Activated naive CD8-positive, alpha-beta T cell treated with anti-CD3 and anti-CD28 coated beads for 36 hours (primary cell): ENCODE measurements around the gene TMEM176A. TPM values are rescaled to one million over a fixed set of nuclear protein-coding genes. Genes with fewer than 3 reads are reported as not detected.
"Not testable (repeated sequence)": the region's sequence is repeated elsewhere in the genome, so short reads cannot be mapped to it uniquely, and the experiment has no call there.

Experiments used
- DNase-seq: peaks from one replicate; pipeline ENCODE4 v3.0.0; 2021
- H3K27ac Mint-ChIP-seq: one replicate; pipeline ENCODE4 v1.8.0; 2022; ENCODE audit warnings: mild to moderate bottlenecking, moderate library complexity, mixed read lengths
- H3K27me3 Mint-ChIP-seq: one replicate; pipeline ENCODE4 v1.8.0; 2022; ENCODE audit warnings: mild to moderate bottlenecking, mixed read lengths
- H3K36me3 Mint-ChIP-seq: one replicate; pipeline ENCODE4 v1.8.0; 2021; ENCODE audit warnings: mild to moderate bottlenecking, mixed read lengths
- H3K4me1 Mint-ChIP-seq: one replicate; pipeline ENCODE4 v1.8.0; 2021; ENCODE audit warnings: mixed read lengths
- H3K4me3 Mint-ChIP-seq: one replicate; pipeline ENCODE4 v1.8.0; 2022; ENCODE audit warnings: mild to moderate bottlenecking, moderate library complexity, mixed read lengths
- H3K9me3 Mint-ChIP-seq: one replicate; pipeline ENCODE4 v1.8.0; 2022; ENCODE audit warnings: mixed read lengths
- total RNA-seq, 2 experiments: library from RNA; stranded (reverse); gene quantifications; one replicate each; pipeline ENCODE4 v1.2.3, GENCODE V29; 2021

TMEM176A gene, protein sequence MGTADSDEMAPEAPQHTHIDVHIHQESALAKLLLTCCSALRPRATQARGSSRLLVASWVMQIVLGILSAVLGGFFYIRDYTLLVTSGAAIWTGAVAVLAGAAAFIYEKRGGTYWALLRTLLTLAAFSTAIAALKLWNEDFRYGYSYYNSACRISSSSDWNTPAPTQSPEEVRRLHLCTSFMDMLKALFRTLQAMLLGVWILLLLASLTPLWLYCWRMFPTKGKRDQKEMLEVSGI
- not detected for total RNA-seq

GRCh38 chr7:150800581-150801241 lies at the start of gene TMEM176A:
TMEM176A (plus strand) TSS chr7:150800769; CDS start chr7:150801551, 782 bp downstream.
- H3K27ac Mint-ChIP-seq = no peak within 1 kb of the TSS
- H3K36me3 Mint-ChIP-seq = no peaks in the 10 kb centered on the region
- DNase-seq = peak; percentile 4
- H3K27me3 Mint-ChIP-seq = peaks cover 59% of the 10 kb centered on the region
- peaks cover 1% of the 10 kb centered on the region for H3K4me1 Mint-ChIP-seq
- peak within 1 kb of the TSS; percentile 38 for H3K4me3 Mint-ChIP-seq
- no peaks in the 10 kb centered on the region for H3K9me3 Mint-ChIP-seq

- peaks cover 7% of the 10 kb centered on the region for H3K9me3 Mint-ChIP-seq
- peaks cover 10% of the 10 kb centered on the region for H3K36me3 Mint-ChIP-seq
- H3K27ac Mint-ChIP-seq = peak overlapping the region; percentile 77
- no peaks in the 10 kb centered on the region for H3K27me3 Mint-ChIP-seq
- no peak for DNase-seq
- H3K4me3 Mint-ChIP-seq = no peak overlapping the region
- H3K4me1 Mint-ChIP-seq = peaks cover 90% of the 10 kb centered on the region
Observed at GRCh38 chr7:150751702-150752101, 48.9 kb upstream of the TMEM176A start.

DNA sequence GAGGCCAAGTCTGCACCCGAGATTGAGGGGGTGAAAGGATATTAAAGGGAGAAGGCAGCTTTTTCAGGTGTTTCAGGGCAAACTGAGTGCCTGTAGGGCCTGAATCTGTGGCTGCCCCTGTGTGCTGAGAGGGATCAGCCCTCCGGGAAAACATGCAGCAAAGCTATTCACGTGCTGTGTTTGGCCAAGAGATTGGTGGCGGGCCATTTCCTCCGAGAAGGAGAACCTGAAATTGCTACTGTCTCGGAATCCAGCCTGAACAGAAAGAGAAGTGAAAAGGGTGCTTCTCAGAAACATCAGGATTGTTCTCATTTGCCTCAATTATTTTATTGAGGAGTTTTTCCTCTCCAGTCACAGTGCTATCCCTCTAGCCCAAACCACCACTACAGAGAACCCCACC lies 47.3 kb upstream of the TMEM176A start:
- no peaks in the 10 kb centered on the region for H3K36me3 Mint-ChIP-seq
- DNase-seq = no peak
- H3K4me1 Mint-ChIP-seq = peaks cover 84% of the 10 kb centered on the region
- H3K4me3 Mint-ChIP-seq = no peak overlapping the region
- H3K27me3 Mint-ChIP-seq = no peaks in the 10 kb centered on the region
- H3K27ac Mint-ChIP-seq = peak overlapping the region; percentile 98
- peaks cover 6% of the 10 kb centered on the region for H3K9me3 Mint-ChIP-seq

DNA sequence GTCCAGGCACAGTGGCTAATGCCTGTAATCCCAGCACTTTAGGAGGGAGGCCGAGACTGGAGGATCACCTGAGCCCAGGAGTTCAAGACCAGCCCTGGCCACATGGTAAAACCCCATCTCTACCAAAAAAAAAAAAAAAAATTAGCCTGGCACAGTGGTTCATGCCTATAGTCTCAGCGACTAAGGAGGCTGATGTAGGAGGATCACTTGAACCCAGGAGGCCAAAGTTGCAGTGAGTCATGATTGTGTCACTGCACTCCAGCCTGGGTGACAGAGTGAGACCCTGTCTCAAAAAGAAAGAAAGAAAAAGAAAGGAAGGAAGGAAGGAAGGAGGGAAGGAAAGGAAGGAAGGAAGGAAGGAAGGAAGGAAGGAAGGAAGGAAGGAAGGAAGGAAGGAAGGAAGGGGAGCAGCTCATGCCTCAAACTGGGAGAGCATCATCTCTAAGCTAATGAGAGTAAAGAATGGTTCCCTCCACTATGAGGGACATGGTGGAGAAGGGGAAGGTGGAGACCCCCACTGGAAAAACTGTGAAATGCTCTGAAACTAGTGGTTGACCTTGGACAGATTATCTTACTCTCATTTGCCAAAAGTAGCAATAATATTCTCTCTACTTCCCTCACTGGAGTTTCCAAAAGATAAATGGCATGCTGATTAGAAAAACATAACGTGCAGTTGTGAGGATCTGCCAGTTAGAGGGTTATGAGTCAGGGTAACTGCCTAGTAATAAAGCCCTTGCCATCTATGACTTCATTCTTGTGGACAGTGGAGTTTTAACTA lies 46.6 kb upstream of the TMEM176A start:
- no peak for DNase-seq
- H3K27me3 Mint-ChIP-seq = no peaks in the 10 kb centered on the region
- no peaks in the 10 kb centered on the region for H3K36me3 Mint-ChIP-seq
- H3K4me1 Mint-ChIP-seq = peaks cover 76% of the 10 kb centered on the region
- peak overlapping the region; percentile 51 for H3K4me3 Mint-ChIP-seq
- peak overlapping the region; percentile 98 for H3K27ac Mint-ChIP-seq
- H3K9me3 Mint-ChIP-seq = peaks cover 6% of the 10 kb centered on the region

GRCh38 chr7:150754951-150755350 lies 45.6 kb upstream of the TMEM176A start:
- peaks cover 67% of the 10 kb centered on the region for H3K4me1 Mint-ChIP-seq
- H3K27ac Mint-ChIP-seq = peak overlapping the region; percentile 97
- no peaks in the 10 kb centered on the region for H3K36me3 Mint-ChIP-seq
- H3K4me3 Mint-ChIP-seq = peak overlapping the region; percentile 73
- H3K9me3 Mint-ChIP-seq = peaks cover 6% of the 10 kb centered on the region
- DNase-seq = no peak
- H3K27me3 Mint-ChIP-seq = no peaks in the 10 kb centered on the region

GRCh38 chr7:150755473-150756099 lies 45.0 kb upstream of the TMEM176A start:
- H3K36me3 Mint-ChIP-seq = no peaks in the 10 kb centered on the region
- H3K4me3 Mint-ChIP-seq = peak overlapping the region; percentile 73
- peaks cover 3% of the 10 kb centered on the region for H3K9me3 Mint-ChIP-seq
- H3K27ac Mint-ChIP-seq = peak overlapping the region; percentile 97
- peak; percentile 71 for DNase-seq
- no peaks in the 10 kb centered on the region for H3K27me3 Mint-ChIP-seq
- peaks cover 62% of the 10 kb centered on the region for H3K4me1 Mint-ChIP-seq

- H3K36me3 Mint-ChIP-seq = peaks cover under 1% of the 10 kb centered on the region
- DNase-seq = no peak
- peak overlapping the region; percentile 73 for H3K4me3 Mint-ChIP-seq
- peaks cover 59% of the 10 kb centered on the region for H3K4me1 Mint-ChIP-seq
- H3K27me3 Mint-ChIP-seq = no peaks in the 10 kb centered on the region
- peaks cover 2% of the 10 kb centered on the region for H3K9me3 Mint-ChIP-seq
- peak overlapping the region; percentile 97 for H3K27ac Mint-ChIP-seq
Observed at GRCh38 chr7:150756166-150756565, 44.4 kb upstream of the TMEM176A start.

DNA sequence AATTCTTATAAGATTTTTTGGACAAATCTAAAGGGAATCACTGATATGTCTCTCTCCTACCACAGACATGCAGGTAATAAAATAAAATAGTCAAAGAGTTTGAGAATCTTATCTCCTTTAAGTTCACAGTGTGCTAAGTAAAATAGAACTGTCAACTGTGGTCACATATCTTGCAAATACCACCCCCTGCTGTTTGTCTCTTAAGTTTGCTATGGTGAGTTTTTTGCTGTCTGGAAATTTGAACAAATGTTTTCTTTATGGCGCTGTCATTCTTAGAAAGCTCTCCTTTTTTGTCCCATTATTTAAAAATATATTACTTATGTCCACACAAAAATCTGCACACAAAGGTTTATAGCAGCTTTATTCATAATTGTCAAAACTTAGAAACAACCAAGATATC lies 43.7 kb upstream of the TMEM176A start:
- no peak for DNase-seq
- Mint-ChIP-seq H3K36me3 (peaks cover 6% of the 10 kb centered on the region), H3K4me3 (peak overlapping the region; percentile 73), H3K4me1 (peaks cover 56% of the 10 kb centered on the region), H3K27me3 (no peaks in the 10 kb centered on the region), H3K27ac (peak overlapping the region; percentile 97), H3K9me3 (peaks cover 9% of the 10 kb centered on the region)

GRCh38 chr7:150759479-150759878 lies 41.1 kb upstream of the TMEM176A start:
- no peak for DNase-seq
- Mint-ChIP-seq H3K27me3 (no peaks in the 10 kb centered on the region), H3K27ac (no peak overlapping the region), H3K4me1 (peaks cover 30% of the 10 kb centered on the region), H3K4me3 (no peak overlapping the region), H3K36me3 (peaks cover 6% of the 10 kb centered on the region), H3K9me3 (peaks cover 11% of the 10 kb centered on the region)

- H3K36me3 Mint-ChIP-seq = peaks cover 3% of the 10 kb centered on the region
- no peak overlapping the region for H3K4me3 Mint-ChIP-seq
- no peaks in the 10 kb centered on the region for H3K4me1 Mint-ChIP-seq
- no peak overlapping the region for H3K27ac Mint-ChIP-seq
- H3K27me3 Mint-ChIP-seq = no peaks in the 10 kb centered on the region
- H3K9me3 Mint-ChIP-seq = peaks cover 7% of the 10 kb centered on the region
- DNase-seq = no peak
Observed at GRCh38 chr7:150766334-150766709, 34.2 kb upstream of the TMEM176A start.

DNA sequence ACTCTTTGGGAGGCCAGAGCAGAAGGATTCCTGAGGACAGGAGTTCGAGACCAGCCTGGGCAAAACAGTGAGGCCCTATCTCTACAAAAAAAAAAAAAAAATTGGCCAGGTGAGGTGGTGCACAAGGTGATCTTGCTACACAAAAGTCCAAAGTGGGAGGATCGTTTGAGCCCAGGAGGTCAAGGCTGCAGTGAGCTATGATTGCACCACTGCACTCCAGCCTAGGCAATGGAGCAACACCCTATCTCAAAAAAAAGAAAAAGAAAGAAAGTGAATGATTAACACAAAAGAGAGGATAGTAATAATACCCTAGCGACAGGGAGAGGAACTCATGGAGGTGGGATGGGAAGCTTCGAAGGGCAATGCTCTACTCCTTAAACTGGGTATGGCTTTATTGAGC lies 30.8 kb upstream of the TMEM176A start:
- Mint-ChIP-seq H3K4me1 (no peaks in the 10 kb centered on the region), H3K27me3 (no peaks in the 10 kb centered on the region), H3K4me3 (no peak overlapping the region), H3K9me3 (peaks cover 18% of the 10 kb centered on the region), H3K36me3 (peaks cover 1% of the 10 kb centered on the region), H3K27ac (no peak overlapping the region)
- no peak for DNase-seq

DNA sequence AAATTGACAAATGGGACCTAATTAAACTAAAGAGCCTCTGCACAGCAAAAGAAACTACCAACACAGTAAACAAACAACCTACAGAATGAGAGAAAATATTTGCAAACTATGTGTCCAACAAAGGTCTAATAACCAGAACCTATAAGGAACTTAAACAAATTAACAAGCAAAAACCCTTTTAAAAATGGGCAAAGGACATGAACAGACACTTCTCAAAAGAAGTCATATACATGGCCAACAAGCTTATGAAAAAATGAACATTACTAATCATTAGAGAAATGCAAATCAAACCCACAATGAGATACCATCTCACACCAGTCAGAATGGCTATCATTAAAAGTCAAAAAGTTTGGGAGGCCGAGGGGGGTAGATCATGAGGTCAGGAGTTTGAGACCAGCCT lies 26.4 kb upstream of the TMEM176A start:
- H3K27me3 Mint-ChIP-seq, DNase-seq, H3K4me3 Mint-ChIP-seq, H3K27ac Mint-ChIP-seq, H3K36me3 Mint-ChIP-seq, H3K4me1 Mint-ChIP-seq: not testable (repeated sequence)
- H3K9me3 Mint-ChIP-seq = peaks cover 18% of the 10 kb centered on the region

DNA sequence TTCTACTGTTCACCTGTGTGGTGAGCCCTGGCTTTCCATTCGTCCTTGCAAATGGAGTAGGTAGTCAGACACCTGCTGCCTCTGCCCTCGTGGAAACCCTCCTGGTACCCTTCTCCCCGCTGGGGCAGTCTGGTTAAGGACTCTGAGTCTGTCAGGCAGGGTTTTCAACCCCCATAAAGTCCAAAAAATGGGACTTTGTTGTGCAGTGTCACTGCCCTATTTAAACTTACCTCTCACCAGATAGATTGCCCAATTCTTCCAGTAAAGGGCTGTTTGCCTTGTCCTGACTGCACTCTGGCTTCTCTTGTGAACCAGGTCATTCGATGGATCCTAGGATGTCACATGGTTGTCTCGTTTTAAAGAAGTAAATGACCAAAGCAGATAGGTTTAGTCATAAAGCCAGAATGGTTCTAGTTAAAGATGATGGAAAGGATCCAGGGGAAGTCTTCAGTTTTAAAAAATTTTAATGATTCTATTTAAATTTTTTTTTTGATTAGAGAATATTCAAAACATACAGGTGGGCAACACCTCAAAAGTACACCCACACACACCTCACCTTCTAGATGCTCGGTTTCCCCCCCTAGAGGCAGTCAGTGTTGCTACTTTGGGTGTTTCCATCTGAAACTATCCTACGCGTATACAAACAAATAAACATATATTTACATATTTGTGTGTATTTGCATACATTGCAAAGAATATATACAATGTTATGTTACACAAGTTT lies 22.4 kb upstream of the TMEM176A start:
- Mint-ChIP-seq H3K36me3 (peaks cover 1% of the 10 kb centered on the region), H3K4me3 (no peak overlapping the region), H3K27me3 (peaks cover 5% of the 10 kb centered on the region), H3K27ac (no peak overlapping the region), H3K9me3 (peaks cover 11% of the 10 kb centered on the region), H3K4me1 (no peaks in the 10 kb centered on the region)
- DNase-seq = no peak

GRCh38 chr7:150778738-150779301 lies 21.7 kb upstream of the TMEM176A start:
- Mint-ChIP-seq H3K27me3 (peaks cover 7% of the 10 kb centered on the region), H3K9me3 (peaks cover 5% of the 10 kb centered on the region), H3K4me1 (no peaks in the 10 kb centered on the region), H3K4me3 (no peak overlapping the region), H3K27ac (no peak overlapping the region), H3K36me3 (no peaks in the 10 kb centered on the region)
- peak; percentile 64 for DNase-seq
